Body of pancreas (tissue), 4 donors: ENCODE results near the gene KCTD15. TPM values are rescaled to one million over a fixed set of nuclear protein-coding genes. Genes with fewer than 3 reads are reported as not detected.

Experiments
- ATAC-seq: fragments of 150-250 bp; one replicate; pipeline ENCODE4 v1.9.1; 2016
- DNase-seq, 4 donors: peaks; one replicate each; pipeline ENCODE4 v3.0.0-alpha.2; 2019
- H3K27ac ChIP-seq, 4 donors: fragments of 200-600 bp; sonication (generic); 1 replicate in 3 of 4; 2 replicates in 1 of 4; pipeline versions ENCODE4 v1.5.1 to v1.6.1; 2016 to 2019; ENCODE audit warnings: mild to moderate bottlenecking in 1 of 4, mixed read lengths in 1 of 4, moderate library complexity in 1 of 4
- H3K27me3 ChIP-seq, 2 donors: fragments of 200-600 bp; sonication (generic); one replicate each; pipeline ENCODE4 v1.6.0; 2016; ENCODE audit warnings: mild to moderate bottlenecking in 1 of 2
- H3K36me3 ChIP-seq, 2 donors: fragments of 200-600 bp; sonication (generic); replicated peaks in 1 of 2; 2 replicates each; pipeline ENCODE4 v1.5.1; 2016; ENCODE audit warnings: low read depth in 2 of 2; ENCODE audit not compliant: insufficient read depth in 1 of 2
- H3K4me1 ChIP-seq: fragments of 200-600 bp; sonication (generic); one replicate; pipeline ENCODE4 v1.6.0; 2016
- H3K4me3 ChIP-seq, 2 donors: fragments of 200-600 bp; sonication (generic); 1 replicate in 1 of 2; 2 replicates in 1 of 2; pipeline ENCODE4 v1.5.1; 2016 to 2019
- H3K9me3 ChIP-seq, 3 donors: fragments of 200-600 bp; sonication (generic); 1 replicate in 2 of 3; 2 replicates in 1 of 3; pipeline ENCODE4 v1.5.1; 2016
- POLR2A ChIP-seq, 3 donors: fragments of 450-650 bp; IDR thresholded peaks; one replicate each; pipeline ENCODE4 v1.6.1; 2016; ENCODE audit warnings: antibody characterized with exemption in 3 of 3, mild to moderate bottlenecking in 2 of 3
- WGBS, 2 donors: methylation state at CpG; one replicate each; pipeline ENCODE4 v1.1.5; 2017; 5-methylcytosine and 5-hydroxymethylcytosine counted together
- intact Hi-C: fragments of 100-400 bp; cut with DNase I; formaldehyde crosslinking; loops from one replicate; pipeline ENCODE4 v1.15.1; 2023
- total RNA-seq, 2 donors: library from RNA; depleted of rRNA; stranded (reverse); fragments of >200 nt; gene quantifications; one replicate each; pipeline ENCODE4 v1.1.0, GENCODE V29; 2016
- TF ChIP-seq, protein P1 (sequence below), 7 experiments: fragments of 450-650 bp in 4 of 7; fragments of 200-600 bp in 3 of 7; sonication (generic) in 3 of 7; IDR thresholded peaks; one replicate each; pipeline ENCODE4 v1.5.1; 2016 to 2019; ENCODE audit warnings: antibody characterized with exemption in 7 of 7

The KCTD15 gene
- total RNA-seq, 2 donors from 2014 or later: 31.6 to 52.1 TPM

DNA sequence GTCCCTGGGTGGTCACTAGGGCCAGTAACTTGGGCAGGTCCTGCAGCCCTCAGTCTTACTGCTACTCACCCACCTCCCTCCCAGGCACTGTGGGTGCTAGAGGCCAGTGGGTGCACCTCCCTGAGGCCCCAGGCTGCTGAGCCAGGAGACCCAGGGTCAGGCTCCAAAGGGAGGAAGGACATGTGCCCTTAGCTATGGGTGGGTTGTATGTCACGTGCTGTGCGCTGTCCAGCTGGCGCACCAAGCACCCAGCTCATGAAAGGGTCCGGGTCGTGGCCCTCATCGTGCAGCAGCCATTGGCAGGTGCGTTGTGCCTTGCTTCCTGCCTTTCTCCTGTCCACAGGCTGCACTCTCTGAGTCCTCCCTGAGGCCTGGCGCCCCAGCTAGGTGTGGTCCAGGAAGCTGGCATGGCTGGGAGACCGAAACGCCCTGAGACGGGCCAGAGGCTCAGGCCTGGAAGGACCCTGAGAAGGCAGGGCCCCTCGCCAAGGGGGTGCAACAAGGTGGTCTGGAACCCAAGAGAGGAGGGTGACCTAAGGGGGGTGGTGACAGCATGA, 47.0 kb upstream of the KCTD15 start:
- no peaks in the 10 kb centered on the region for H3K4me1 ChIP-seq
- no peaks in the 10 kb centered on the region for H3K36me3 ChIP-seq
- H3K27me3 ChIP-seq: no peaks in the 10 kb centered on the region
- 75 to 76% methylated on average over 4 to 11 of the region's 12 CpGs for WGBS, 2 donors
- H3K4me3 ChIP-seq: no peak overlapping the region
- DNase-seq (no peak), ATAC-seq (no peak)
- intact Hi-C loops: no loop called here
- H3K27ac ChIP-seq: no peak overlapping the region
- no peaks in the 10 kb centered on the region for H3K9me3 ChIP-seq
- no peak for TF ChIP-seq POLR2A (IDR thresholded peaks at IDR 0.05)
- TF ChIP-seq, protein P1, sequence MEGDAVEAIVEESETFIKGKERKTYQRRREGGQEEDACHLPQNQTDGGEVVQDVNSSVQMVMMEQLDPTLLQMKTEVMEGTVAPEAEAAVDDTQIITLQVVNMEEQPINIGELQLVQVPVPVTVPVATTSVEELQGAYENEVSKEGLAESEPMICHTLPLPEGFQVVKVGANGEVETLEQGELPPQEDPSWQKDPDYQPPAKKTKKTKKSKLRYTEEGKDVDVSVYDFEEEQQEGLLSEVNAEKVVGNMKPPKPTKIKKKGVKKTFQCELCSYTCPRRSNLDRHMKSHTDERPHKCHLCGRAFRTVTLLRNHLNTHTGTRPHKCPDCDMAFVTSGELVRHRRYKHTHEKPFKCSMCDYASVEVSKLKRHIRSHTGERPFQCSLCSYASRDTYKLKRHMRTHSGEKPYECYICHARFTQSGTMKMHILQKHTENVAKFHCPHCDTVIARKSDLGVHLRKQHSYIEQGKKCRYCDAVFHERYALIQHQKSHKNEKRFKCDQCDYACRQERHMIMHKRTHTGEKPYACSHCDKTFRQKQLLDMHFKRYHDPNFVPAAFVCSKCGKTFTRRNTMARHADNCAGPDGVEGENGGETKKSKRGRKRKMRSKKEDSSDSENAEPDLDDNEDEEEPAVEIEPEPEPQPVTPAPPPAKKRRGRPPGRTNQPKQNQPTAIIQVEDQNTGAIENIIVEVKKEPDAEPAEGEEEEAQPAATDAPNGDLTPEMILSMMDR (IDR thresholded peaks at IDR 0.05): no peak

DNA sequence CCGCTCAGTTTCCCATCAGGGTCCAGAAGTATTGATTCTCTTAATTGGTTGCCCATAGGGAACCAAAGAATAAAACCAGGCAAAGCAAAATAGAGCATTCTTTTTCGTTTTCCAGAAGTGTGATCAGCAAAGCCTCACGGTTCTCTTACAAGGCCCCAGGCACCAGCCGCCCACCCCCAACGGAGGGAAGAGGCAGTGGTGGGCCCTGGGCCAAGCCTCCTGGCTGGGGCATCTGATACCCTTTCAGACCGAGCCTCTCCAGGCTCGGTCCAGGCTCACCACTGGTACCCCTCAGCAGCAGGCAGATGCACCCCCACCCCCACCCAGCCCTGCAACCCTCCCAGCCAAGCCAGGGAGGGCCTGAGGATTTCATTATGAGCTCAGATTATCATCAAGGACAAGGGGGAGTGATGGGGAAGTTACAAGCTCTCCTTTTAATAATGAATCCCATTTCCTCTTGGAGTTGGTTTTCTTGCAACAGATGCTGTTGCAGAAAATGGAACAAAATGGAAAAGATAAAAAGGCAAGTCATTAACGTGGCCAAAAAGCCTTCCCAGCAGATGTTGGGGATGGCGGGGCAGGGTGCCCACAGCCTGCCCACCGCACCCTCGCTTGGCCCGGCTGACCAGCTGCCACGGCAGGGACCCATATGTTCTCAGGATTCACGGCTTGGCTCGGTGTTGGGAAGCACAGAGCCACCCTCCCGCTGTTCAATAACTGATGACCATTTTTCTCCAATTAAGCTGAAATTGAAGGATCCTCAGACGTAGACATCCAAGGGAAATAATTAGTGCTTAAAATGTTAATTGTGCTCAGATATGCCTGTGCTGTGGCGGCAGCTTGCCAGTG, 45.9 kb upstream of the KCTD15 start:
- H3K27me3 ChIP-seq: no peaks in the 10 kb centered on the region
- 54 to 56% methylated on average over 18 of the region's 18 CpGs for WGBS, 2 donors
- no peaks in the 10 kb centered on the region for H3K4me1 ChIP-seq
- no peaks in the 10 kb centered on the region for H3K36me3 ChIP-seq
- DNase-seq (no peak), ATAC-seq (no peak)
- H3K4me3 ChIP-seq: no peak overlapping the region
- no peaks in the 10 kb centered on the region for H3K9me3 ChIP-seq
- intact Hi-C loops: no loop called here
- no peak for TF ChIP-seq POLR2A (IDR thresholded peaks at IDR 0.05)
- TF ChIP-seq, protein P1 (IDR thresholded peaks at IDR 0.05): no peak
- H3K27ac ChIP-seq: no peak overlapping the region

DNA sequence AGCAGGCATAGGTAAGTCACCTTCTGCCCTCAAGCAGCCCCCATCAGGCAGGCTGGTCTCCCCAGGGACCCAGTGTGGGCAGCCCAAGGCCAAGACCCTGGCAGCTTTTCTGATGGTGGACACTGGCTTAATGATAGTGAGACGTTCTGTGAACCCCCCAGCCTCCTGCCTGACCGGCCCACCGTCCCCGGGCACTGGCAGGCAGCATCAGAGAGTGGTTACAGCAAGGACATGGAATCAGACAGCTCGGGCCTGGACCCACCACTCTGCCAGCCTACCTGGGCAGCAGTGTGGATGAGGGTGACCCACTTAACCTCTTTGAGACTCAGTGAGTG, 45.3 kb upstream of the KCTD15 start:
- Histone ChIP-seq H3K27ac (no peak overlapping the region), H3K27me3 (no peaks in the 10 kb centered on the region), H3K9me3 (no peaks in the 10 kb centered on the region), H3K36me3 (no peaks in the 10 kb centered on the region), H3K4me1 (no peaks in the 10 kb centered on the region), H3K4me3 (no peak overlapping the region)
- no peak for DNase-seq
- intact Hi-C loops: no loop called here
- 0% methylated on average over 1 of the region's 5 CpGs; no CpG with 5 or more reads in 1 of the 2 donors for WGBS, 2 donors
- ATAC-seq: no peak
- TF ChIP-seq, protein P1 (IDR thresholded peaks at IDR 0.05): no peak
- no peak for TF ChIP-seq POLR2A (IDR thresholded peaks at IDR 0.05)

DNA sequence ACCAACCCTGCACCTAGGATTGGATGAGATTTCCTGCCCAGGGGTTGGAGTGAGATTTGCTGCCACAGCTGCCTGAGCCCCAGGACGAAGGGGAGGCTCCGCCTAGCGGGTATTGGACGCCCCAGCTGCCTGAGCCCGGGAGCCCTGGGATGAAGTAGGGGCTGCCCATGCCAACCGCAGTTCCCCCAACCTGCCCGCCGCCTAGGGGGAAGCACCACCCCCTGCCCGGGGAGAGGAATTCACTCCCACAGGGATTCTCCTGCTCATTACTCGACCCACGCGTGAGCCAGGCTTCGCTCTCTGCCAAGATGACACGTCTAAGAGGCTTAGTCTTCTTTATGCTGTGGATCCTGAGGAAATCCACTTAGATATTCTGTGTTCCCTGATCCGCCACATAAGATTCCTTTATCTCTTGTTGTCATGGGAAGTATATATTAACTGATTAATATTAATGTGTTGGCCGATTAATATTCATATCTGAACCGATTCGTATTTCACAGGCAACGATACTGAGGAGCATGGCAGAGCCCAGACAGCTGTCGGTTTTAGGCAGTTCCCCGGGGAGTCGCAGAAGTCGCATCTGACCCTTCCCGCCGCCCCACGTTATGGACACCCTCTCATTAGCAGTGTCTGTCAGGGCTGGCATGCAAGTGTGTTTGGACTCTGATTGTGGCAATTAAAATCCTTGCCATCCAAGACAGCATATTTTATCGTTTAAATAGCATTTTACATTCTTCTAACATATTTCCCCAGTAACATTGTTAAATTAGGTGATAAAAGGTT, 44.5 kb upstream of the KCTD15 start:
- Histone ChIP-seq H3K36me3 (no peaks in the 10 kb centered on the region), H3K4me3 (no peak overlapping the region), H3K27ac (no peak overlapping the region), H3K27me3 (no peaks in the 10 kb centered on the region), H3K4me1 (no peaks in the 10 kb centered on the region), H3K9me3 (no peaks in the 10 kb centered on the region)
- ATAC-seq (no peak), DNase-seq (no peak)
- TF ChIP-seq, protein P1 (IDR thresholded peaks at IDR 0.05): no peak
- TF ChIP-seq POLR2A (IDR thresholded peaks at IDR 0.05): no peak
- WGBS, 2 donors: 50 to 53% methylated on average over 22 to 27 of the region's 27 CpGs
- intact Hi-C loops: no loop called here
